ENCODE measurements around the gene NOXRED1. TPM values are rescaled to one million over a fixed set of nuclear protein-coding genes. Genes with fewer than 3 reads are reported as not detected.

Gene NOXRED1
- total RNA-seq, 2 experiments from 2014 or later, result 0.46 to 0.66 TPM

Other genes with a start within 250 kb of the NOXRED1 start
- gene TMEM63C, start 241.7 kb downstream of the NOXRED1 start, total RNA-seq, result 1 to 10 TPM; 1.1 to 1.4 TPM
- not detected for gene NGB, start 152.3 kb downstream of the NOXRED1 start, total RNA-seq
- gene POMT2, start 102.6 kb downstream of the NOXRED1 start, total RNA-seq, result 10 to 100 TPM; 11.7 to 18.2 TPM
- 10 to 100 TPM; 17.5 to 22.9 TPM for gene GSTZ1, start 102.5 kb downstream of the NOXRED1 start, total RNA-seq
- gene TMED8, start 46.4 kb downstream of the NOXRED1 start, total RNA-seq, result 10 to 100 TPM; 25.3 to 27.9 TPM
- under 1 TPM; 0.25 TPM for gene SAMD15, start 46.1 kb downstream of the NOXRED1 start, total RNA-seq
- 10 to 100 TPM; 16.4 to 20.1 TPM for gene VIPAS39, start 34.1 kb upstream of the NOXRED1 start, total RNA-seq
- gene AHSA1, start 34.6 kb upstream of the NOXRED1 start, total RNA-seq, result 100 to 1,000 TPM; 318 to 348 TPM
- gene ISM2, start 75.3 kb upstream of the NOXRED1 start, total RNA-seq, result under 1 TPM; 0.41 to 0.53 TPM
- 10 to 100 TPM; 16.8 to 24.6 TPM for gene SPTLC2, start 193.1 kb upstream of the NOXRED1 start, total RNA-seq